A673 (cell line): Measurements from ENCODE around the gene RABGAP1L. TPM values are rescaled to one million over a fixed set of nuclear protein-coding genes. Genes with fewer than 3 reads are reported as not detected.

Source experiments
- BruUV-seq: library from RNA; stranded (reverse); fragments of 400-500 nt; replicated peaks from 2 replicates; lab custom pipeline; 2021; lab: Mats Ljungman, UMichigan
- CTCF ChIA-PET: fragments of 300-600 bp; sonication (Branson Sonifier 250); formaldehyde crosslinking; loops from one replicate; lab custom pipeline; 2022; ENCODE audit warnings: antibody characterized with exemption; lab: Charles Lee
- POLR2A ChIA-PET: fragments of 300-600 bp; sonication (Branson Sonifier 250); formaldehyde crosslinking; loops from one replicate; lab custom pipeline; 2022; ENCODE audit warnings: antibody characterized with exemption; ENCODE audit not compliant: low non-redundant PET; lab: Charles Lee
- DNase-seq: peaks from one replicate; pipeline ENCODE4 v3.0.0-alpha.2; 2015; ENCODE audit warnings: low spot score
- H3K27ac ChIP-seq: fragments of 200-600 bp; sonication (generic); 2 replicates; pipeline ENCODE4 v1.5.1; 2016; ENCODE audit warnings: mixed run types, low read depth, mild to moderate bottlenecking, mixed read lengths, antibody characterized with exemption, low read length; ENCODE audit not compliant: poor library complexity, severe bottlenecking
- H3K27me3 ChIP-seq: fragments of 200-600 bp; sonication (generic); replicated peaks from 2 replicates; pipeline ENCODE4 v1.6.1; 2017; ENCODE audit warnings: mixed run types, low read depth, mild to moderate bottlenecking, mixed read lengths, antibody characterized with exemption, low read length; ENCODE audit not compliant: insufficient read depth, poor library complexity
- H3K36me3 ChIP-seq: fragments of 200-600 bp; sonication (generic); 2 replicates; pipeline ENCODE4 v1.6.1; 2016; ENCODE audit warnings: mixed run types, mild to moderate bottlenecking, mixed read lengths, antibody characterized with exemption, low read length; ENCODE audit not compliant: insufficient read depth, poor library complexity, severe bottlenecking
- H3K4me1 ChIP-seq: fragments of 200-600 bp; sonication (generic); 2 replicates; pipeline ENCODE4 v1.6.1; 2017; ENCODE audit warnings: mixed run types, mild to moderate bottlenecking, mixed read lengths, antibody characterized with exemption, low read length; ENCODE audit not compliant: insufficient read depth, poor library complexity, severe bottlenecking
- H3K4me3 ChIP-seq: fragments of 200-600 bp; sonication (generic); 2 replicates; pipeline ENCODE4 v1.5.1; 2016; ENCODE audit warnings: low read depth, mixed run types, mild to moderate bottlenecking, mixed read lengths, low read length; ENCODE audit not compliant: poor library complexity, severe bottlenecking
- H3K9me3 ChIP-seq: fragments of 200-600 bp; sonication (generic); 2 replicates; pipeline ENCODE4 v1.6.1; 2016; ENCODE audit warnings: mixed run types, low read depth, mild to moderate bottlenecking, mixed read lengths, antibody characterized with exemption, low read length; ENCODE audit not compliant: poor library complexity, severe bottlenecking
- EZH2 ChIP-seq: fragments of 200-600 bp; sonication (generic); IDR thresholded peaks from 2 replicates; pipeline ENCODE4 v1.6.1; 2017; ENCODE audit warnings: borderline replicate concordance, low read depth, mild to moderate bottlenecking, mixed read lengths, antibody characterized with exemption, low read length; ENCODE audit not compliant: poor library complexity, severe bottlenecking
- intact Hi-C: fragments of 100-400 bp; cut with micrococcal nuclease; formaldehyde crosslinking; loops from one replicate; pipeline ENCODE4 v1.10.0; 2022; ENCODE audit not compliant: unreplicated experiment
- total RNA-seq: library from RNA; stranded (reverse); gene quantifications from 2 replicates; pipeline ENCODE4 v1.2.3, GENCODE V29; 2021
- TF ChIP-seq, protein P1 (sequence below): fragments of 300-800, 200-600 bp; sonication (generic); conservative IDR thresholded peaks from 2 replicates; pipeline ENCODE4 v1.5.1; 2017; ENCODE audit warnings: low read depth, mild to moderate bottlenecking, antibody characterized with exemption, low read length, moderate library complexity, mixed read lengths

RABGAP1L gene
- total RNA-seq, 1 experiment from 2014 or later = 19.3 TPM

DNA sequence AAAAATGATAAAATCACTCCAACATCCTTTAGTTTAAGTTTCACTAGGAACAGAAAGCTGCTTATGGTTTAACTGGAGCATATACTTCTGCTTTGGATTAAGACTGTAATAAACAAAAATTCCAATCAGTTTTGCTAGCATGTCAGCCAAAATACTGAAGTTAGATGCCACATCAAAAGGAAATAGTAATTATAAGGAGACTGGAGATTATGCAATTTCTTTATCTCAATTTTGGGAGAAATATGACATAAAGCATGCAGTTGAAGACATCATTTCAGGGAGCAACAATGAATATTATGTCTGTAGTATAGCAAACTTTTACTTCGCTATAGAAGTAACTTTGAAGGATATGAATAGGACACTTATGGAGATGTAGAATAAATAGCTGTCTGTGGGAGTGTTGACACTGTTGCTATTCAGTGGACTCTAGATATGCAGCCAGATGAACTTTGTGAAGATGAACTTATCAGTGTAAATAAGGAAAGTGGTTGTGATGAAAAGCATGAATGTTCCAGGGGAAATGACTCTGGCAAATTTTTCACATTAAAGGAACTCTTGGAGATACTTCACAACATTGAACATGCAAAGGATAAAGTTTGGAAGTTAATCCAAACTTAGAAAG, 107.8 kb downstream of the RABGAP1L start:
- Histone ChIP-seq H3K4me1 (peaks cover 56% of the 10 kb centered on the region), H3K36me3 (no peaks in the 10 kb centered on the region), H3K4me3 (peak overlapping the region; percentile 4), H3K9me3 (no peaks in the 10 kb centered on the region), H3K27me3 (no peaks in the 10 kb centered on the region), H3K27ac (peak overlapping the region; percentile 55)
- ChIA-PET CTCF (interaction anchor here (0.6 kb wide), 1 partner anchor 1336 kb away, joined by 5 read pairs; no protein-coding TSS in a partner anchor), POLR2A (no interaction called here)
- intact Hi-C loops = no loop called here
- no TSS peak for BruUV-seq
- no peak for DNase-seq
- TF ChIP-seq, protein P1, sequence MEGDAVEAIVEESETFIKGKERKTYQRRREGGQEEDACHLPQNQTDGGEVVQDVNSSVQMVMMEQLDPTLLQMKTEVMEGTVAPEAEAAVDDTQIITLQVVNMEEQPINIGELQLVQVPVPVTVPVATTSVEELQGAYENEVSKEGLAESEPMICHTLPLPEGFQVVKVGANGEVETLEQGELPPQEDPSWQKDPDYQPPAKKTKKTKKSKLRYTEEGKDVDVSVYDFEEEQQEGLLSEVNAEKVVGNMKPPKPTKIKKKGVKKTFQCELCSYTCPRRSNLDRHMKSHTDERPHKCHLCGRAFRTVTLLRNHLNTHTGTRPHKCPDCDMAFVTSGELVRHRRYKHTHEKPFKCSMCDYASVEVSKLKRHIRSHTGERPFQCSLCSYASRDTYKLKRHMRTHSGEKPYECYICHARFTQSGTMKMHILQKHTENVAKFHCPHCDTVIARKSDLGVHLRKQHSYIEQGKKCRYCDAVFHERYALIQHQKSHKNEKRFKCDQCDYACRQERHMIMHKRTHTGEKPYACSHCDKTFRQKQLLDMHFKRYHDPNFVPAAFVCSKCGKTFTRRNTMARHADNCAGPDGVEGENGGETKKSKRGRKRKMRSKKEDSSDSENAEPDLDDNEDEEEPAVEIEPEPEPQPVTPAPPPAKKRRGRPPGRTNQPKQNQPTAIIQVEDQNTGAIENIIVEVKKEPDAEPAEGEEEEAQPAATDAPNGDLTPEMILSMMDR = no peak
- TF ChIP-seq EZH2 = no peak

GRCh38 chr1:174269989-174270651, 110.8 kb downstream of the RABGAP1L start:
- H3K27me3 ChIP-seq = no peaks in the 10 kb centered on the region
- TF ChIP-seq, protein P1 = no peak
- no peak for TF ChIP-seq EZH2
- no peaks in the 10 kb centered on the region for H3K9me3 ChIP-seq
- peaks cover 40% of the 10 kb centered on the region for H3K4me1 ChIP-seq
- intact Hi-C loops = no loop called here
- H3K4me3 ChIP-seq = no peak overlapping the region
- no peak for DNase-seq
- H3K27ac ChIP-seq = no peak overlapping the region
- BruUV-seq = no TSS peak
- H3K36me3 ChIP-seq = no peaks in the 10 kb centered on the region
- ChIA-PET CTCF (no interaction called here), POLR2A (no interaction called here)

GRCh38 chr1:174273190-174273589, 113.9 kb downstream of the RABGAP1L start:
- intact Hi-C loops = no loop called here
- TF ChIP-seq, protein P1 = no peak
- no peak for TF ChIP-seq EZH2
- no peak for DNase-seq
- Histone ChIP-seq H3K27me3 (no peaks in the 10 kb centered on the region), H3K27ac (no peak overlapping the region), H3K36me3 (no peaks in the 10 kb centered on the region), H3K4me1 (peaks cover 11% of the 10 kb centered on the region), H3K9me3 (no peaks in the 10 kb centered on the region), H3K4me3 (no peak overlapping the region)
- ChIA-PET POLR2A (no interaction called here), CTCF (no interaction called here)
- BruUV-seq = no TSS peak
